ENCODE results near the gene CELF1.
"Not testable (repeated sequence)": the region's sequence is repeated elsewhere in the genome, so short reads cannot be mapped to it uniquely, and the experiment has no call there.

Gene CELF1

DNA sequence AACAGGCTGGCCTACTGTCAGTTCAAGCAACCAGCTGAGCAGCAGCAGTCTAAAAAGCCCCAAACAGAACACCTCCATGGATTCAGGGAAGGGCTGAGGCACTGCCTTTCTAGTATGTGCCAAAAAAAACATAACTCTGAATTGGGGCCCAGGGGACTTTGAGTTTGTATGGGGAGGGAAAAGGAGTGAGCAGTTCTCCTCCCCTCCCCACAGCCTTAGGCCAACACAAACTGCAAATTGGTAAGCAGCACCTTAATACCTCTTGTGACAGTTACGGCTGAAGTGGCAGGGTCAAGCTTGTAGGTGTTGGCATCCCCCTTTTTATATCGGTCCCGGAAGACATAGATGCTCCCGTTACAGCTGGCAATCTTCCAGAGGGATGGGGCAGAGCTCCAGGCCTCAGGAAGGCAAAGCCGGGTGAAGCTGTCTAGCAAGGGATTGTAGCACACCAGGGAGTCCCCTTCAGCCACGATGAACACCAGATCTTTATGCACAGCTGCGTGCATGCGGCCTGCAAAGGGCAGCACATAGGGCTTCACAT, 19.9 kb upstream of the CELF1 start:
- no peak for DNase-seq

DNA sequence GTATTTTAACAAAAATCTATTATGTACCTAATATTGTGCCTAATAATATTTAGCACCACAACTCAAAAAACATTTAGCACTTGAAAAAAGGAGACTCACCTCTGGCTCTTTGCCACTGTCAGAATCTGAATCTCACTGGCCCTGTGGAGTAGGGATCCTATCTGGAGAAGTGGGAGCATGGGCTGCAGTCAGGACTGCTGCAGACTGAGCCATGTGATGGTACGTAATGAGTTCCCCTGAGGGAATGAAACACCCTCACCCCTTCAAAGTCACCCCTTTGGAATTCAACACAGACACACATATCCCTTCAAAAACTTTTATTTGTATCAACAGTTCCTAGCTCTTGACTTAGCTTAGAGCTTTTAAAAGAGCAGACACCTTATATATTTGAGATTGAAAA, 19.0 kb upstream of the CELF1 start:
- no peak for DNase-seq

DNA sequence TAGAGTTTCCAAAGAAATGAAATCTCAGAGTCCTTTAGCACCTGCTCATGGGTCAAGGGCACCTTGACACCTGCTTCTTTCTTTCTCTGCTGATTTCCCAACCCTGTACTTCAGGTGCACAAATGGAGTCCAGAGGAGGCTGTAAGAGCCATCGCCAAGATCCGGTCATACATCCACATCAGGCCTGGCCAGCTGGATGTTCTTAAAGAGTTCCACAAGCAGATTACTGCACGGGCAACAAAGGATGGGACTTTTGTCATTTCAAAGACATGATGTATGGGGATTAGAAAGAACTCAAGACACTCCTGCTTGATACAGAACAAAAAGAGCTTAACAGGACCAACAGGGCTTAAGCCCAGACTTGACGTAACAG, 18.4 kb upstream of the CELF1 start:
- no peak for DNase-seq

DNA sequence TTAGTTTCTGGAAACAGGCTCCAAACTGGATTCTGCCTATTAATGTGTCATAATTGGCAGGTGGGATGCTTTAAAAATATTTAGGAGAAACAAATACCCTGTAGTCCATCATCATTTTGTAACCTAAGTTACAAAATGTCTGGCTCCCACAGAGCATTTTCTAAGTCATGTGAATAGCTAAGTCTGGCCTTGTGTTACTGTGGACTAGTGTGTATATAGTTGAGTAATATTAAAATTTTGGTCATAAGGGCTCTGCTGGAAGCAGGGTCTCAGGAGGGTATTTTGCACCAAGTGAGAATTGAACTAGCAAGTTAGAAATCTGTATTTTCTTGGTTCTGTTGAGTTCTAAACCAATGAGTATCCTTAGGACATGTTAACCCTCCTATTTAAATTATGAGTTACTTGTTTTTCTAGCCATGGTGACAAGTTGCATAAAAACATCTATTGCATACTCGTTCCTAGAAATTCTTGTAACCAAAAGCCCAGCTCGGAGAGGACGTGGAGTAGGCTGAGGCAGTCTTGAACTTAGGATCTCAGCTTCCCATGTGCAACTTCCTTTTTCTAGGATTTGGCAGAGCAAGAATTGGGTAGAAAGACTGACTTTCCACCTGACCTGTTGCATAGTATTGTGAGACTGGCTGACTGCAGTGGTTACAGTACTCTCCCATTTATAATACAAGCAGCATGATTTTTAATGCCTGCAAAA, 17.9 kb upstream of the CELF1 start:
- no peak for DNase-seq

DNA sequence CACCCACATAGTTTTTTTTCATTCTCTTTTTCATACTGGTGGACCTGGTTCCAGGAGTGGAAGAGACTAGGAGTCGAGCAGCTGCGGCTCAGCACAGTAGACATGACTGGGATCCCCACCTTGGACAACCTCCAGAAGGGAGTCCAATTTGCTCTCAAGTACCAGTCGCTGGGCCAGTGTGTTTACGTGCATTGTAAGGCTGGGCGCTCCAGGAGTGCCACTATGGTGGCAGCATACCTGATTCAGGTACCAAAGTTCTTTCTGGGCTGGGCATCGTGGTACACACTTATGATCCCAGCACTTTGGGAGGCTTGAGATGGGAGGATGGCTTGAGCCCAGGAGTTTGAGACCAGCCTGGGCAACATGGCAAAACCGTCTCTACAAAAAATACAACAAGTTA, 16.7 kb upstream of the CELF1 start:
- no peak for DNase-seq

DNA sequence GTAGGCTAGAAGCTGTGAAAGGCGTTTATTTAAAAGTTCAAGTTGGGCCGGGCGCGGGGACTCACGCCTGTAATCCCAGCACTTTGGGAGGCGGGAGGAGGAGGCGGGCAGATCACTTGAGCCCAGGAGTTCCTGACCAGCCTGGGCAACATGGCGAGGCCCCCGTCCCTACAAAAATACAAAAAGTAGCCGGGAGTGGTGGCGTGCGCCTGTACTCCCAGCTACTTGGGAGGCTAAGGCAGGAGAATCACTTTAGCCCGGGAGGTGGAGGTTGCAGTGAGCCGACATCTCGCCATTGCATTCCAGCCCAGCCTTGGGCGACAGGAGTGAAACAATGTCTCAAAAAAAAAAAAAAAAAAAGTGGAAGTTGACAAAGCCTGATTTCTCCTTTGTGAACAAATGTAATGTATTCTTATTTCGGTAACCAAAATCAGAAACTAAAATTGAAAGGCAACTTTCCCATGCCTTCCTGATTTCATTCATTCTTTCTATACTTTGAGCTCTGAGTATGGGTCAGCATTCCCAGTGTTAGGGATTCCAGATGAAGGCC, 13.3 kb upstream of the CELF1 start:
- DNase-seq: no peak

DNA sequence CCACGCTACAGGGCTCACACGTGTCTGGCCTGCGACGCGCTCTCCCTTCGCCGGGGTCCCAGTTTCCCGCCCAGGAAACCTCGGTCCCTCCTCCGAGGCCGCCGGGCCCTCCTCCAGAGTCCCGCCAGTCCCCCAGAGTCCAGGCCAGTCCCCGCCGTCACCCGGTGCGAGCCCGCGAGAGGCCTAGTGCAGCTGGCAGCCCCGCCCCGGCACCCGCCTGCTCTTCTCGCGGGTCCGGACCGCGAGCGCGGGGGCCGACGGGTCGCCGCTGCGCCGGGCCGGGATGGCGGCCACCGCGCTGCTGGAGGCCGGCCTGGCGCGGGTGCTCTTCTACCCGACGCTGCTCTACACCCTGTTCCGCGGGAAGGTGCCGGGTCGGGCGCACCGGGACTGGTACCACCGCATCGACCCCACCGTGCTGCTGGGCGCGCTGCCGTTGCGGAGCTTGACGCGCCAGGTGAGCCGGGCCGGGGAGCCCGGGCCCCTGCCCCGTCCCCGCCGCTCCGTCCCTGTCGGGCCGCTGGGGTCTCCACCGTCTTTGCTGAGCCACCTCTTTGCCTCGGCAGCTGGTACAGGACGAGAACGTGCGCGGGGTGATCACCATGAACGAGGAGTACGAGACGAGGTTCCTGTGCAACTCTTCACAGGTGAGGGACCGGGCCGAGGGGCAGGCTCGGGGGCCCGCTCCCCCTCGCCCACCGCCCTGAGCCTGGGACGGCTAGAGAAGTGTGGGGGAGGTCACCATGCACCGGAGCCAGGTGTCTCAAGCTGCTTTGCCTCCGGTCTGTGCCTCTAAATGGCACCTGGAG, 12.6 kb upstream of the CELF1 start, which contains the start of gene PTPMT1:
Gene PTPMT1, plus strand, starts transcription at position 260 of the 809 bp plus-strand sequence. Its CDS starts 24 bp downstream, at position 284.
- DNase-seq: peak; percentile 21 to 30

DNA sequence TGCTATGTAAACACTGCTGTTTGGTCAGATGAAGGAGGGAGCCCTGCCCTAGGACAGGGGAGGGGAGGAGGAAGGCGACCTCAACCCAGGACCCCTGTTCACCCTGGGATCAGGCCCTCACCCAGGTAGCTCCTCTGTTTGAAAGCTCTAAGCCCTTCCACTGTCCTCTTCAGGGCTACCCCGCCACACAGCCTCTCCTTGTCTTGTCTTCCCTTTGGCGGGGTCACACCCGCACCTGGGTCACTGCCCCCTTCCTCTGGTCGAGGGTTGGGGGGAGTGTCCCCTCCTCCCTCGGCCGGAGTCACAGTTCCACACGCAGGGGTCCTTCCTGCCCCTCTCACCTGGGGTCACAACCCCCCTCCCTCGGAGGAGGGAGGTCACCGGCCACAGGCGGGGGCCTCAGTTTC, 12.0 kb upstream of the CELF1 start:
- no peak for DNase-seq

DNA sequence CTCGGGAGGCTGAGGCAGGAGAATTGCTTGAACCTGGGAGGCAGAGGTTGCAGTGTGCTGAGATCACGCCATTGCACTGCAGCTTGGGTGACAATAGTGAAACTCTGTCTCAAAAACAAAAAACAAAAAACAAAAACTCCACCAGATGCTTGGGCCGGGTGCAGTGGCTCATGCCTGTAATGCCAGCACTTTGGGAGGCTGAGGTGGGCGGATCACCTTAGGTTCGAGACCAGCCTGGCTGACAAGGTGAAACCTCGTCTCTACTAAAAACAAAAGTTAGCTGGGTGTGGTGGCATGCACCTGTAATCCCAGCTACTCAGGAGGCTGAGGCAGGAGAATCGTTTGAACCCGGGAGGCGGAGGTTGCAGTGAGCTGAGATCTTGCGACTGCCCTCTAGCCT, 11.4 kb upstream of the CELF1 start:
- not testable (repeated sequence) for DNase-seq

DNA sequence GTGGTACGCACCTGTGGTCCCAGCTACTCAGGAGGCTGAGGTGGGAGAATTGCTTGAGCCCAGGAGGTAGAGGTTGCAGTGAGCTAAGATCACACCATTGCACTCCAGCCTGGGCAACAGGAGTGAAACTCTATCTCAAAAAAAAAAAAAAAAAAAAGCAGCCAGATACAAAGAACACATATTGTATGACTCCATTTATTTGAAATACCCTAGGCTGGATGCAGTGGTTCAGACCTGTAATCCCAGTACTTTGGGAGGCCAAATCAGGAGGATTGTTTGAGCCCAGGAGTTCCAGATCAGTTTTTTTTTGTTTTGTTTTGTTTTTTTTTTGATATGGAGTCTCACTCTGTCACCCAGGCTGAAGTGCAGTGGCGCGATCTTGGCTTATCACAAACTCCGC, 9.5 kb upstream of the CELF1 start:
- not testable (repeated sequence) for DNase-seq

DNA sequence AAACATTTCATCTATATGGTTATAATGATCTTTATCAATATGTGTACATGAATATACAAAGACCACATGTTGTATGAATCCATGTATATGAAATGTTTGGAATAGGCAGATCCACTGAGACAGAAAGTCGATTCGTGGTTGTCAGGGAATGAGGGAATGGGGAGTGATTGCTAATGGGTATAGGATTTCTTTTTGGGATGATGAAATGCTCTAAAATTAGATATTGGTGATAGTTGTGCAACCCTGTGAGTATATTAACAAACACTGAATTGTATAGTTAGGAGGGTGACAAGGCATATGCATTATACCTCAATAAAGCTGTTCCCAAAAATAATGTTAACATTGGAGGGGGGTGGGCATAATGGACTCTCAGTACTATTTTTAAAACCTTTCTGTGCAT, 7.5 kb upstream of the CELF1 start:
- no peak for DNase-seq

DNA sequence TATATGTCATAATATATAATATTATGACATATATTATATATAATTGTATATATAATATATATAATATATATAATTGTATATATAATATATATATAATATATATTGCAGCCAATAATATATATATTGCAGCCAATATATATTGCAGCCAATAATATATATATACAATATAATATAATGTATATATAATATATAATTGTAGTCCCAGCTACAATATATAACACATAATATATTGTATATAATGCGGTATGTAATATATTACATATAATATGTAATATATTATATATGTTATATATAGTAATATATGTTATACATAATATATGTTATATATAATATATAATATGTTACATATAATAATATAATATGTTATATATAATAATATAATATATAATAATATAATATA, 5.8 kb upstream of the CELF1 start:
- no peak for DNase-seq

DNA sequence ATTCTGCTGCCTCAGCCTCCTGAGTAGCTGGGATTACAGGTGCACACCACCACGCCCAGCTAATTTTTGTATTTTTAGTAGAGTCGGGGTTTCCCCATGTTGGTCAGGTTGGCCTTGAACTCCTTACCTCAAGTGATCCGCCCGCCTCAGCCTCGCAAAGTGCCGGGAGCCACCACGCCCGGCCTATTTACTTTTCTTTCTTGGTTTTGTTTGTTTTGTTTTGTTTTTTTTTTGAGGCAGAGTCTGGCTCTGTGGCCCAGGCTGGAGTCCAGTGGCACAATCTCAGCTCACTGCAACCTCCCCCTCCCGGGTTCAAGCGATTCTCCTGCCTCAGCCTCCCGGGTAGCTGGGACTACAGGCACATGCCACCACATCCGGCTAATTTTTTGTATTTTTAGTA, 4.1 kb upstream of the CELF1 start:
- DNase-seq: not testable (repeated sequence)

DNA sequence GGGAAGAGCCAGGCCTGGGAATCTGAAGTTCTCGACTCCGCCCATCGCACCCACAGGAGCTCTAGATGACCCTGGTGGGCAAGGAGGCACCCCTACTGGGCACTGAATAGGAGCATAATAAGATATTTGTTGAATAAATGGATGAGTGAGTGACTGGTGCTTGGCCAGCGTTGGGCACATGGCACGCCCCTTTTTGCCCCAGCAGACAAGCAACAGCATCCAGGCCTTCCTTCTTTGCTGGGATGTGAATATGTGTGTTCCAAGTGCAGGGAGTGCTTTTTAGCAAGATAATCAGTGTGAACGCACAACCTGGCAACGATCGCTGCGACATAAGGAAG, 443 bp upstream of the CELF1 start:
- no peak for DNase-seq

DNA sequence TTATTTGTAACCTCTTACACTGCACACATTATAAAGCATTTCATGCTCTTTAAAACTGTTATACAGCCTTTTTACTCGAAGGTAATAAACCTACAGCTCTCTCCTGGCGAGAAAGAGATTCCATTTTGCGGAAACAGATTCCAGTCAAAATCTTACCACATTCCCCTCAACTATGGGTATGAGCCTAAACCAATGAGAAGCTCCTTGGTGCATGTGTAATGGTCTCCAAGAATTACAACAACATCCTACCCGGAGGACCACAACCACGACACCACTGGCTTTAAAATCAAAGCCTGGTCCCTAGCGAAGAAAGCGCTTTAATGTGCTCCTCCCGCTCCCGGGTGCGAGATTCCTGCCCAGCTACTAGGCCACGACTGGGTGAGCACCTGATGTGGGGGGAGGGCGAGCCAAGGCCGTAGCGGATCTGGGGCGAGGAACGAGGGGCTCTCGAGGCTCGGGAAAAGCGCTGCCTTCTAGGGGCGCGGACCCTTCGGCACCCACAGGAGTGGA, 821 bp downstream of the CELF1 start:
- peak in 1 of 2 donors; percentile 29 for DNase-seq

DNA sequence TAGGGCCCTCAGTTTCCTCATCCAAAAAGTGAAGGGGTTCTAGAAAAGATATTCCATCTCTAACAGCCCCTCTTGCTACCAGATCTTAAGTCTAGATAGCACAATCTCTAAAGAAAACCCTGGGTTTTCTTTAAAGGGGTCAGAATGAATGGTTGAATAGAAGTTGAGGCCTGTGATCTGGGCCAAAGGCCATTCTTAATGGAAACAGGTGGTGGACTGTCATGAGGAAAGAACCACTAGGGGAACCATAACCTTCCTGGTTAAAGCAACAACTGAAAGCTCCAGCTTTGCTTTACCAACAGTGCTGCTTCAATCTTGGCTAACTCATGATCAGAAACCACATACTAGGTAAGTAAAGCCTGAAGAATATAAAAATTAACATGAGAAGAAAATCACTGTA, 1.8 kb downstream of the CELF1 start:
- no peak for DNase-seq

DNA sequence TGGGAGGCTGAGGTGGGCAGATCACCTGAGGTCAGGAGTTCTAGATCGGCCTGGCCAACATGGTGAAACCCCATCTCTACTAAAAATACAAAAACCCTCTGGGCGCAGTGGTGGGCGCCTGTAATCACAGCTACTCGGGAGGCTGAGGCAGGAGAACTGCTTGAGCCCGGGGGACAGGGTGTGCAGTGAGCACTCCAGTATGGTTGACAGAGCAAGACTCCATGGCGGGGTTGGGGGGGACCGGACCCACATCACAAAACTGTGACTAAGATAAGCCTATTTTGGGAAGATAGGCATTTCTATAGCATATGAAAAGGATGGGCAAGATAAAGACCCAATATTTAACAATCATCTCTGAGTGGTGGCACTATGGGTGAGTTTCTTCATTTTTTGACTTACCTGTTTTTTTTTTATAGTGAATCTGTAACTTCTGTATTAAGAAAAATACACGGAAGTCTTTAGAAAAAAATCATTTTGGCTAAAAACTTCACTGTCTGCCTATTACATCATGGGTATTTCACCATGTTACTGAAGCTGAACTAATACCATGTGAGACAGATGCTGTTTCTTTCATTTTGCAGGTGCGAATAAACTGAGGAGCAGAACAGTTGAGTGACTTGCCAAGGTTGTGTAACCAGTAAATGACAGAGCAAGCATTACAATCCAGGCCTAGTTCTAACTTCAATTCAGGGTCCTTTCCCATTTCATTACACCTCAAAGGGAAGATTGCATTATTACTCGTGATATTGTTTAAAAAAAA, 2.5 kb downstream of the CELF1 start:
- no peak for DNase-seq

DNA sequence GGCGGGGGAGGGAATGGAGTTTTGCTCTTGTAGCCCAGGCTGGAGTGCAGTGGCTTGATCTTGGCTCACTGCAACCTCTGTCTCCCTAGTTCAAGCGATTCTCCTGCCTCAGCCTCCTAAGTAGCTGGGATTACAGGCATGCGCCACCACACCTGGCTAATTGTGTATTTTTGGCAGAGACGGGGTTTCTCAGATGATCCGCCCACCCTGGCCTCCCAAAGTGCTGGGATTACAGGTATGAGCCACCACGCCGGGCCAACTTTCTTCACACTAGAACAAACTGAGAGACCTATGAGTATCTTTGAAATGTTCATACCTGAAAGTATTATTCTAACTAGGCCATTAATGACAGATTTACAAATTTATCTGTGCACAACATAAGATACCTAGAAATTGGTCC, 6.7 kb downstream of the CELF1 start:
- DNase-seq: not testable (repeated sequence)

DNA sequence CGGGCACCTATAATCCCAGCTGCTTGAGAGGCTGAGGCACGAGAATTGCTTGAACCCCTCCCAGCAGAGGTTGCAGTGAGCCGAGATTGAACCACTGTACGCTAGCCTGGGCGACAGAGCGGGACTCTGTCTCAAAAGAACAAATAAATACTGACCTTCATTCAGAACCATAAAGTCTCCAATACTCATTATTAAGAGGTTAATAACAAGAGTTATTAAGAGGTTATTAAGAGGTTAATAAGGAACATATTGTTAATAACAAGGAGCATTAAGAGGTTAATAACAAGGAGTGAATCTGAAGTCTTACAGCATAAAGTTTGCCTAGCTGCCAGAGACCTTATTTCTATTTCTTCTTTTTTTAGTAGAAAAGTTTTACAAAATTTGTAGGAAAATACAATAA, 7.6 kb downstream of the CELF1 start:
- no peak for DNase-seq

DNA sequence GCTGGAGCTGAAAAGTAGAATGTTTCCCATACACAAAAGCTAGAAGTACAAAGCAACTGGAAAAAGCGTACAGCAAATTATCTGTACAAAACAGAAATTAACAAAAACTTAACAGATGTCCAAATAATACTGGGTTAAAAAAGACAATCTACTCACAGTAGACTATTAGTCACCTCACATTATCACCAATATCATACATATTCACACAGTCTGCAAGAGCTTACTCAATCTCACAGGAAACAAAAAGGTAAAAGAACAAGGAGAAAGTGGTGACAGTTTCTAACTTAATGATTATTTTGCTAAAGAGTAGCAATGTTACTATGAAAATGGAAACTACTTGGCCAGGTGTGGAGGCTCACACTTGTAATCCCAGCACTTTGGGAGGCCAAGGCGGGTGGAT, 11.9 kb downstream of the CELF1 start:
- DNase-seq: no peak

DNA sequence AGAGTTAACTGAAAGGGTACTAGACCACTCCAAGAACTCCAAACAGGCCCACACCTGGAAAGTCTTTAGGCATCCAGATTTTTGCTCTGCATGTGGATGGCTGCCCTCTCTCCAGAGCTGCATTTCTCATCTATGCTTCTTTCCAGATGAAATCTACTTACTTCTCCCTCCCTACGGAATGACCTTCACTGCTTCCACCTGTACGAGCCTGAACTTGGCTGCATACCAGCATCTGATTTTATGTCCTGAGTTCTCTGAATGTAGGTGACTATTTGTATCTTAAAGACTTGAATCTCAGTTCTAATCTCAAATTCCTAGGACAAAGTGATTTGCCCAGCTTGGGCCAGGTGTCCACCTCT, 13.3 kb downstream of the CELF1 start:
- DNase-seq: no peak

DNA sequence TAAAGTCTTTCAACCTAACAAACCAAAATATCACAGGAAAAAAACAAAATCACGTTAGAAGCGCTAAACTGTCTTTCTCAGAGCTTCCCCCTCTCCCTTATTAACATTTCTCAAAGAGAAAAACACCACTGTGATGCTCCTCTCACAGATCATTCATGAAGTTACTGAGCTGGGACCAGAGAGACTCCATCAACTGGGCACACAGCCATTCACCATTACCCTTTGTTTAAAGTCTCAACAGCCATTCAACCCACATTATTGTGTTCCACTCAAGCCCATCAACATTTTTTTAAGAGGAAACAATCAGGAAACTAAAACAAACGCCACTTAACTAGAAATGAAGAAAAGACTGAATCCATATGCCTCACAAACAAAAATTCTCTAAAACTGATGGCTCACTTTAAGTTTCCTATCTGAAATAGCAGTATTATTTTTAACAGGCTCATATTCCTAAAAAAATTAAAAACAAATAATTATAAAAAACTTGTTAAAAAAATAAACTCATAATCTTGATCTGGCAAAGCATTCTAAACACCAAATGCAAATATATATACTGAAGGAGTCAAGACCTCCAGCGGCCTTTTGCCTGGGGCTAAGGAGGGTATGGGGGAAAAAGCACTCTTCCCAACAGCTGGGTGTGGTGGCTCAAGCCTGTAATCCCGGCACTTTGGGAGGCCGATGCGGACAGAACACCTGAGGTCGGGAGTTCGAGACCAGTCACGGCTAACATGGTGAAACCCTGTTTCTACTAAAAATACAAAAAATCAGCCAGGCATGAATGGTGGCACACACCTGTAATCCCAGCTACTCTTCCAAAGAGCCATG, 14.0 kb downstream of the CELF1 start:
- no peak for DNase-seq

All from bone marrow (tissue), 2 donors.